NCI-H748 treated with DMSO at 0.1 percent for 48 hours (cell line): ENCODE data around the gene ADH6.
"Not testable (repeated sequence)": the region's sequence is repeated elsewhere in the genome, so short reads cannot be mapped to it uniquely, and the experiment has no call there.

Experiments
- DNase-seq: peaks from one replicate; lab custom pipeline; 2025; lab: John Stamatoyannopoulos, UW

Gene ADH6

GRCh38 chr4:99190336-99190735, 28.7 kb downstream of the ADH6 start:
- no peak for DNase-seq

GRCh38 chr4:99189900-99190299, 29.1 kb downstream of the ADH6 start:
- DNase-seq = not testable (repeated sequence)

GRCh38 chr4:99186029-99186428, 33.0 kb downstream of the ADH6 start:
- DNase-seq = no peak

- DNase-seq = no peak
These were observed 33.5 kb downstream of the ADH6 start for GRCh38 chr4:99185581-99185980.

- DNase-seq = no peak
These were observed 38.5 kb downstream of the ADH6 start for GRCh38 chr4:99180382-99181070.

GRCh38 chr4:99179626-99180025, 39.4 kb downstream of the ADH6 start:
- no peak for DNase-seq

GRCh38 chr4:99179178-99179577, 39.9 kb downstream of the ADH6 start:
- DNase-seq = no peak

- no peak for DNase-seq
These were observed 52.5 kb downstream of the ADH6 start for GRCh38 chr4:99166544-99166943.

GRCh38 chr4:99165978-99166377, 53.1 kb downstream of the ADH6 start:
- DNase-seq = no peak

GRCh38 chr4:99161373-99162099, 57.5 kb downstream of the ADH6 start:
- no peak for DNase-seq

- DNase-seq = no peak
These were observed 59.3 kb downstream of the ADH6 start for GRCh38 chr4:99159699-99160098.

- DNase-seq = no peak
These were observed 61.5 kb downstream of the ADH6 start for GRCh38 chr4:99157478-99157935.

GRCh38 chr4:99156992-99157391, 62.1 kb downstream of the ADH6 start:
- DNase-seq = no peak

GRCh38 chr4:99154658-99155342, 64.2 kb downstream of the ADH6 start:
- DNase-seq = no peak
